OCI-LY1 (cell line): ENCODE data around the gene FBXL17.

Experiments used
- CTCF ChIP-seq: fragments of 200-600 bp; sonication (generic), shearing (Covaris generic); IDR thresholded peaks from 2 replicates; pipeline ENCODE4 v1.5.1; 2017; ENCODE audit warnings: mild to moderate bottlenecking, antibody characterized with exemption, low read length, moderate library complexity, mixed read lengths
- EZH2 ChIP-seq: fragments of 200-600 bp; sonication (generic), shearing (Covaris generic); IDR thresholded peaks from 2 replicates; pipeline ENCODE4 v1.8.0; 2017; ENCODE audit warnings: borderline replicate concordance, mixed run types, mild to moderate bottlenecking, antibody characterized with exemption, low read length, moderate library complexity, mixed read lengths

- no peak for TF ChIP-seq CTCF
- no peak for TF ChIP-seq EZH2
These were observed 375.1 kb downstream of the FBXL17 start for GRCh38 chr5:108006791-108007190.
